PC-3 (cell line): ENCODE data around the gene CCDC187. TPM values are rescaled to one million over a fixed set of nuclear protein-coding genes. Genes with fewer than 3 reads are reported as not detected.
"Not testable (repeated sequence)": the region's sequence is repeated elsewhere in the genome, so short reads cannot be mapped to it uniquely, and the experiment has no call there.

Source experiments
- ATAC-seq: fragments of 200-7000 bp; cut with Tn5 transposase; 2 replicates; pipeline ENCODE4 v1.9.1; 2020; ENCODE audit warnings: mild to moderate bottlenecking, moderate library complexity
- BruUV-seq: library from RNA; stranded (reverse); fragments of 400-500 nt; replicated peaks from 2 replicates; lab custom pipeline; 2021; lab: Mats Ljungman, UMichigan
- CTCF ChIA-PET: fragments of 300-600 bp; sonication (Branson Sonifier 250); formaldehyde crosslinking; loops from one replicate; lab custom pipeline; 2022; ENCODE audit warnings: antibody characterized with exemption; lab: Charles Lee
- POLR2A ChIA-PET: fragments of 300-600 bp; sonication (Branson Sonifier 250); formaldehyde crosslinking; loops from one replicate; lab custom pipeline; 2022; ENCODE audit warnings: antibody characterized with exemption; ENCODE audit not compliant: unreplicated experiment; lab: Charles Lee
- DNase-seq: peaks from one replicate; pipeline ENCODE4 v3.0.0-alpha.2; 2015
- H2AFZ ChIP-seq: fragments of 300-600 bp; sonication (generic); 2 replicates; pipeline ENCODE4 v1.6.0; 2016; ENCODE audit warnings: antibody characterized with exemption, low read length
- H3F3A ChIP-seq: fragments of 300-600 bp; sonication (generic); one replicate; pipeline ENCODE4 v1.6.0; 2017; ENCODE audit warnings: antibody characterized with exemption, low read length, control low read depth, mild to moderate bottlenecking; ENCODE audit not compliant: unreplicated experiment
- H3K27ac ChIP-seq: fragments of 300-600 bp; sonication (generic); 2 replicates; pipeline ENCODE4 v1.5.1; 2016; ENCODE audit warnings: mild to moderate bottlenecking, low read length
- H3K27me3 ChIP-seq: fragments of 300-600 bp; sonication (generic); 2 replicates; pipeline ENCODE4 v1.6.1; 2016; ENCODE audit warnings: low read length, mixed read lengths
- H3K36me3 ChIP-seq: fragments of 300-600 bp; sonication (generic); 2 replicates; pipeline ENCODE4 v1.6.1; 2016; ENCODE audit warnings: low read depth, mixed run types, low read length, mixed read lengths
- H3K4me1 ChIP-seq: fragments of 300-600 bp; sonication (generic); 2 replicates; pipeline ENCODE4 v1.5.1; 2016; ENCODE audit warnings: low read length; ENCODE audit not compliant: insufficient read depth
- H3K4me2 ChIP-seq: fragments of 300-600 bp; sonication (generic); 2 replicates; pipeline ENCODE4 v1.6.0; 2016; ENCODE audit warnings: low read length
- H3K4me3 ChIP-seq: fragments of 300-600 bp; sonication (generic); 2 replicates; pipeline ENCODE4 v1.5.1; 2016; ENCODE audit warnings: mild to moderate bottlenecking, low read length, mixed read lengths
- H3K79me2 ChIP-seq: fragments of 300-600 bp; sonication (generic); 2 replicates; pipeline ENCODE4 v1.6.1; 2017; ENCODE audit warnings: low read length, mixed read lengths
- H3K9ac ChIP-seq: fragments of 300-600 bp; sonication (generic); 2 replicates; pipeline ENCODE4 v1.6.0; 2016; ENCODE audit warnings: mild to moderate bottlenecking, low read length
- H3K9me2 ChIP-seq: fragments of 300-600 bp; sonication (generic); replicated peaks from 2 replicates; pipeline ENCODE4 v1.6.1; 2016; ENCODE audit warnings: mixed run types, low read length, mixed read lengths
- H3K9me3 ChIP-seq: fragments of 300-600 bp; sonication (generic); 2 replicates; pipeline ENCODE4 v1.6.1; 2016; ENCODE audit warnings: low read length, mixed read lengths
- H4K20me1 ChIP-seq: fragments of 300-600 bp; sonication (generic); 2 replicates; pipeline ENCODE4 v1.6.1; 2016; ENCODE audit warnings: low read length, mixed read lengths
- CTCF ChIP-seq: fragments of 300-600 bp; sonication (generic); conservative IDR thresholded peaks from 2 replicates; pipeline ENCODE4 v1.5.1; 2017; ENCODE audit warnings: antibody characterized with exemption, low read depth, mild to moderate bottlenecking, low read length
- EZH2 ChIP-seq: fragments of 300-600 bp; sonication (generic); IDR thresholded peaks from one replicate; pipeline ENCODE4 v1.6.1; 2017; ENCODE audit warnings: antibody characterized with exemption, mild to moderate bottlenecking, low read length; ENCODE audit not compliant: unreplicated experiment
- EZH2phosphoT487 ChIP-seq: fragments of 300-600 bp; sonication (generic); IDR thresholded peaks from 2 replicates; pipeline ENCODE4 v1.6.1; 2018; ENCODE audit warnings: mild to moderate bottlenecking, antibody characterized with exemption, low read length, borderline replicate concordance
- intact Hi-C: fragments of 100-400 bp; cut with micrococcal nuclease; formaldehyde crosslinking; loops from 2 replicates; pipeline ENCODE4 v1.9.0; 2023
- total RNA-seq: library from RNA; depleted of rRNA; stranded (reverse); fragments of >200 nt; gene quantifications from 2 replicates; pipeline ENCODE4 v1.2.3, GENCODE V29; 2014

Gene CCDC187
- total RNA-seq, 1 experiment from 2014 or later: 0.04 TPM

- ChIA-PET POLR2A (no interaction called here), CTCF (no interaction called here)
- ATAC-seq (no peak), DNase-seq (no peak)
- no peak for TF ChIP-seq EZH2
- TF ChIP-seq EZH2phosphoT487: no peak
- TF ChIP-seq CTCF: no peak
- no peaks in the 10 kb centered on the region for H3K9me3 ChIP-seq
- no peaks in the 10 kb centered on the region for H3K27me3 ChIP-seq
- H3K27ac ChIP-seq: no peak overlapping the region
- no TSS peak for BruUV-seq
- H3K4me3 ChIP-seq: no peak overlapping the region
- H3K4me2 ChIP-seq: no peak overlapping the region
- no peaks in the 10 kb centered on the region for H3K36me3 ChIP-seq
- H3K9ac ChIP-seq: no peak overlapping the region
- intact Hi-C loops: no loop called here
- H3F3A ChIP-seq: no peaks in the 10 kb centered on the region
- no peak overlapping the region for H2AFZ ChIP-seq
- peaks cover 54% of the 10 kb centered on the region for H3K79me2 ChIP-seq
- H3K9me2 ChIP-seq: no peaks in the 10 kb centered on the region
- H4K20me1 ChIP-seq: peaks cover 2% of the 10 kb centered on the region; the same call in 1 of the 2 replicates
- no peaks in the 10 kb centered on the region for H3K4me1 ChIP-seq
Measured at GRCh38 chr9:136238342-136238732, 65.6 kb downstream of the CCDC187 start.

GRCh38 chr9:136237486-136238341 is 66.2 kb downstream of the CCDC187 start:
- Histone ChIP-seq H3F3A (no peaks in the 10 kb centered on the region), H3K9ac (no peak overlapping the region), H3K27me3 (no peaks in the 10 kb centered on the region), H3K36me3 (no peaks in the 10 kb centered on the region), H3K9me3 (no peaks in the 10 kb centered on the region), H3K79me2 (peaks cover 51% of the 10 kb centered on the region), H3K4me2 (no peak overlapping the region), H3K4me3 (no peak overlapping the region), H3K4me1 (no peaks in the 10 kb centered on the region), H4K20me1 (no peaks in the 10 kb centered on the region; the same call in 1 of the 2 replicates), H2AFZ (no peak overlapping the region), H3K9me2 (no peaks in the 10 kb centered on the region), H3K27ac (no peak overlapping the region)
- POLR2A ChIA-PET: no interaction called here
- CTCF ChIA-PET: no interaction called here
- intact Hi-C loops: no loop called here
- TF ChIP-seq CTCF (no peak), EZH2phosphoT487 (no peak), EZH2 (no peak)
- BruUV-seq: no TSS peak
- DNase-seq: no peak
- no peak for ATAC-seq

- H3K4me2 ChIP-seq, H3K27ac ChIP-seq, H4K20me1 ChIP-seq, H2AFZ ChIP-seq, CTCF ChIA-PET, intact Hi-C loops, H3K27me3 ChIP-seq, H3F3A ChIP-seq, H3K4me1 ChIP-seq, H3K36me3 ChIP-seq, ATAC-seq, BruUV-seq, H3K9me3 ChIP-seq, H3K9ac ChIP-seq, H3K9me2 ChIP-seq, DNase-seq, H3K4me3 ChIP-seq, POLR2A ChIA-PET: not testable (repeated sequence)
- H3K79me2 ChIP-seq: peaks cover 41% of the 10 kb centered on the region
Measured at GRCh38 chr9:136236471-136237410, 67.2 kb downstream of the CCDC187 start.
